ENCODE results near the gene HMCN1.

- no peak for TF ChIP-seq BHLHE40 (IDR thresholded peaks at IDR 0.05; ENCODE audit: borderline replicate concordance)
- no peak for TF ChIP-seq FOXM1 (IDR thresholded peaks at IDR 0.05; ENCODE audit: borderline replicate concordance)
- TF ChIP-seq HDGF (IDR thresholded peaks at IDR 0.05; ENCODE audit: borderline replicate concordance): no peak
- TF ChIP-seq ELF4 (IDR thresholded peaks at IDR 0.05): no peak
- no peak for TF ChIP-seq CTBP1 (IDR thresholded peaks at IDR 0.05; ENCODE audit: borderline replicate concordance)
- TF ChIP-seq ARNT (IDR thresholded peaks at IDR 0.05): no peak
- TF ChIP-seq PKNOX1 (IDR thresholded peaks at IDR 0.05): no peak
Observed at GRCh38 chr1:185957441-185958363, 223.5 kb downstream of the HMCN1 start.
